ENCODE results near the gene PON3.
"Not testable (repeated sequence)": the region's sequence is repeated elsewhere in the genome, so short reads cannot be mapped to it uniquely, and the experiment has no call there.

PON3 gene

DNA sequence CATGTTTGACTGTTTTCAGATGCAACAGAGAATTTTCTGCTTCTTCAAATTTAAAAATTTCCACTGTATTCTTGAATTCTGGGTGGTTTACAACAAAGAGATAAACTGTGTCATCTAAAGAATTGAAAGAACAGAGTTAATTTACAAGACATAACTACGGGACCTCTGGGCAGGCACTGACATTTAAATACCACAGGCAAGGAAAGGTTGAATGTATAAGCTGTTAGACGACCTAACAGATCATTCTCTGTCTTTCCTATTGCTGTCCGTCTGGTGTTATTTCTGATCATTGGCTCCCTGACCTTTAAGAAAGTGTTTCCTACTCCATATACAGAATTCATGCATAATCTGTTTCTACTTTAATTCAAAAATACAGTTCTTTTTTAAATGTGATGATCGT is 15.5 kb upstream of the PON3 start:
- no peak for DNase-seq (ENCODE audit: low read depth in 2 of 2)

DNA sequence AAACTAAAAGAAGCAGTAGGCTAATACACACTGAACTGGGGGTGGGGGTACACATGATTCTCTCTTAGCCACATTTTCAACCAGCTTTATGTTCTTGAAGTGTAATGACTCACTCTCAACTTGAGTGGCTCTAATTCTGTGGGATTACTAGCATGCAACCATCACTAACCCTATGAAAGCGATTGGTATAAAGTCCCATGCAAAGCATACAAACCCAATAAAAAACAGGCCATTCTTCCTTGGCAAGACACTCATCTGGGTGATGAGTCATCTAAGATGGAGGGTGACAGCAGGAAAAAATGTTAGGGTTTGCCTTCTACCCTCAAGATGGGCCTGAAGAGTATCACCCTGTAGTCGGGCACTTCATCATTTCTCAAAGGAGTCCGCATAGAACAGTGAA is 14.9 kb upstream of the PON3 start:
- no peak for DNase-seq (ENCODE audit: low read depth in 2 of 2)

DNA sequence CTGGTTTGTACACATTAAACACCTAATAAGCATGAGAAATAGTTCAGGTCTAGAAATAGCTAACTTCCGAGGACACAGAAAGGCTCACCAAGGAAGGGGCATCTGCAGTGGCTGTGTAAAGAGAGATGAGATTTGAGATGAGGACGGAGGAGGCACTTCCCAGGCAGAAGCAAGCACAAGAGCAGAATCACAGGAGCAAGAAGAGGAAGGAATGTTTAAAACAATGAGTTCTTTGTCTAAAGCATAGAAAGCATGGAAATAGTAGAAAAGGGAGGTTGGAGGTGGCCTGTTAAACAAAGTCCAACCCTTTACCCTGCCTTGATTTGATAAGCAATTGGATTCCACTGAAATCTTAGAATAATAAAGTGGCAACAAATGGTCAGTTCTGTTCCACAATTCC is 11.6 kb upstream of the PON3 start:
- DNase-seq (ENCODE audit: low read depth in 2 of 2): no peak

DNA sequence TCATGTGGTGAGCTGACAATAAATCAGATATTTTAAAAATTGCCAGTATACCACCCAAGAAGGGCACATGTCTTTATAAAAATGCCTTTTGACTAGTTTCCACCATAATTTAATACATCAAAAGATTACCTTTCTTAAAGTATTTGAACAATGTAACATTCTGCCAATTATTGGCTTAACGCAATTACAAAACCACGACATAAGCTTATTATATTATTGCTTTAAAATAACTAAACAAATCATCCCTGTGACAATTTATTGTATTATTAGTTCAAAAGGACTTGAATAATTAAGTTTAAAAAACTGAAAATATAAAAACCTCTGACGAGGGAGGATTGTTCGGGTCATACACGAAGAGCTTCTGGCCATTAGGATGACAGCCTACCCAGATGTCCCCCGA is 9.6 kb upstream of the PON3 start:
- no peak for DNase-seq (ENCODE audit: low read depth in 2 of 2)

DNA sequence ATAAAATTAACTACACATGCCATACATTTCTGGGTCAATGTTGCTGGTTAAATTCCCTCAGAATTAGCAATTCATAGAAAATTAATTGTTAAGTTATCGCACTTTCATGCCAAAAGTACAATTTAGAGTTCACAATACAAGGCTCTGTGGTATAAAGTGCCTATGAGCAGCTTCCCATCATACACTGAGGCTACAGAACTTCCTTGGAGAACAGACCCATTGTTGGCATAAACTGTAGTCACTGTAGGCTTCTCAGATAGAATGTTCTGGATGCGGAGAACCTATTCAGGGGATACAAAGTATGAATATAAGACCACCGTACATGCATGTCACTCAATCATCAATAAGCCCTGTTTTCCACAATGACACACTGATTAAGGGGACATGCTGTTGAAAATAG is 9.0 kb upstream of the PON3 start:
- DNase-seq (ENCODE audit: low read depth in 2 of 2): no peak

DNA sequence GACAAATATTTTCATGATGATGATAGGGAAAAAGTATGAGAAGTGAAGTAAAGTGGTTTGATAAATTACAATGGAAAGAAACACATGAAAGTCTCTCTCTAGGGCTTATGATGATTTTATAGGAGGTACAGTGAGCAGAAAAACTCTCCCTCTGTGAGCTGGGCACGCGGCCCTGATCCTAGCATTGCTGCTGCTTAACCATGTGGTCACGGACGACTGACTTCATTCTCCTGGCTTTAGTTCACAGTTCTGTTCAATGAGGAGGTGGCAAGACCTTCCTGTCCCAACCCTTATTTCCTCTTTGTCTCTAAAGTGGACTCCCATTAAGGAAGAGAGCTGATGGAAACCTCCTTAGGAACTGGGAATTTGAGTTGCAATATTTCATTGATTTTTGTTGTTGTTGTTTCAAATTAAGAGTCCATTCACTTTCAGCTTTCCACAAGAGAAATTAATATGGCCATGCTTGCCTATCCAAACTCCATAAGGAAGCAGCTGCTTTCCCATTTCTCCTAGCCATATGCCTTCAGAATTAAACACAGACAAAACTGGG is 8.2 kb upstream of the PON3 start:
- no peak for DNase-seq (ENCODE audit: low read depth in 2 of 2)

DNA sequence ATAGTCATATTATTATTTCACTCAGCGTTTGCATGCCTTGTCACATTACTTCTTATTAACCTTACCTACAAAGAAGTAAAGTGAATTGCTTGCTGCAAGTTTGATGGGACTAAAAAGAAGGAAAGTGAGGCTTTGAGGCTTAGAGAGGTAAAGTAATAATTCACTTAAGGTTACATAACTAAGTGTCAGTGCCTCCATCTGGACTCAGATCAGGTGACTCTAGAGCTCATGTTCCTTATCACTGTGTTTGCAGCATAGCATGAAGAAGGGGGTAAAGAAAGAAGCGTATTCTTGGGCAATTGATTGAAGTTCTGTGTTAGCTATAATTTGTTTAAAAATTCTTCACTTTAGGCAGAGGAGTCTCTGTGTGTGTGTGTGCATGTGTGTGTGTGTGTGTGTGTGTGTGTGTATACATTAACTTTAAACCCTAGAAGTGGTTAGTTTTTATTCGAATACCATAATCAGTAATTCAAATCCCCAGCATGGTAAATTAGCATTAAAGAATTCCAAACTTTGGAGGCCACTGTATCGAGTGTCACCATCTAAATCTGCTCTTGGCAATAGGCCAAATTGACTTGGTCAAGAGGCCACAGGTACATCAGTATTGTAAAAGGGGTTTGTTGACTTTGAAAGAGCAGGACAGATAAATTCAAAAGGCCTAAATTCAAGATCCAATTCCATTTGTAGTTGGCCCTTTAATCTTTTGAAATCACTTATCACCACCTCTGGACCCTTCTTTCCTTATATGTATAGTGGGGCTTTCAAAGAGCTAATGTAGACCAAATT is 2.2 kb upstream of the PON3 start:
- DNase-seq (ENCODE audit: low read depth in 2 of 2): no peak

DNA sequence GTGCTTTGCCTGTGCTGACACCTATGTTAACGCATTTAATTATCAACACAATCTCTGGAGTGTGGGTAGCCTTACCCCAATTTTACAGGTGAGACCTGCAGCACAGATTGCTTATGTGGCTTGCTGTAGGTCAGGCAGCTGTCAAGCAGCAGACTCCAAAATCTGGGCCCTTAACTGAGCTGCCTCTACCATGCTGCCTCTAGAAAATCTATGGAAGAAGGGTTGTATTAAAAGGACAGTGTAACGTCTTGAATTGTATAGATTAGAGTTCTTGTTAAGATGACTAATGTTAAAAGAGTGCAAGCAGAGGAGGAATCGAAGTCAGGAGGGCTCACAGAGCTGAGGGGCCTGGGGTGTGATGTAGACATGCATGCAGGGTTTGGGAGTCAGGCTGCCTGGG is 1.2 kb upstream of the PON3 start:
- DNase-seq (ENCODE audit: low read depth in 2 of 2): no peak

DNA sequence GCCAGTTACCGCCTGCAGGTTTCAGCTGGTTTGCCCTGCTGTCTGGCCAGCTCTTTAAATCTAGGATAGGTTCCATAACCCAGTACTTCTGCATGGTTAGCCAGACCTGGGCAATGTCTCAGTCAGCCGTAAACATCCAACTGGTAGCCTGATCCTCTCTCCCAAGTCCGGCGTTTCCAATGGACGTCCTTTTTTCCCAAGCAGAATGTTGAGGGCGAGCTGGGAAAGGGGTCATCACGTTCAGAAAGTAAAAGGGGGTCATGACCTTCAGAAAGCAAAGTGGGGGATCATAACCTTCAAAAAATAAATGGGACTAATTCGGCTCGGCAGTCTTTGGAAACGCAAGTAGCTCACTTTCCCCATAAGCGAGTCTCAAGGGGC is 430 bp downstream of the PON3 start:
- DNase-seq (ENCODE audit: low read depth in 2 of 2): no peak

DNA sequence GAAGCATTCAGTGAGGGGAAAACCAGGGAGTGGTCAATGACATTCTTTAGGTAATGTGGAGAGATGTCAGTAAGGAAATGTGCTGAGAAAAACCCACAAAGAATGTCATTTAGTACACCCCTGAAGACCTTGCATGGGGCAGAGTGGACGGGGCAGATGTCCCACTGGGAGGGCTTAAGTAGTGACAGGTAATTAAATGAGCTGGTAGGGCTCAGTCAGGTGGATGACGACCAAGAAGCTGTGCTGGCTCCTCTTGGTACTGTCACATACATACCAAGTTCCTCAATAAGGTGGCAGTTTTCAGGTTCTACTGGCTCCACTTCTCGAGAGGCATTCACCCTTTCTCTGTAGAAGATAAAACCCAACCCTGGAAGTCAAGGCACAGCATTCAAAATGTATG is 1.8 kb downstream of the PON3 start:
- DNase-seq (ENCODE audit: low read depth in 2 of 2): no peak

DNA sequence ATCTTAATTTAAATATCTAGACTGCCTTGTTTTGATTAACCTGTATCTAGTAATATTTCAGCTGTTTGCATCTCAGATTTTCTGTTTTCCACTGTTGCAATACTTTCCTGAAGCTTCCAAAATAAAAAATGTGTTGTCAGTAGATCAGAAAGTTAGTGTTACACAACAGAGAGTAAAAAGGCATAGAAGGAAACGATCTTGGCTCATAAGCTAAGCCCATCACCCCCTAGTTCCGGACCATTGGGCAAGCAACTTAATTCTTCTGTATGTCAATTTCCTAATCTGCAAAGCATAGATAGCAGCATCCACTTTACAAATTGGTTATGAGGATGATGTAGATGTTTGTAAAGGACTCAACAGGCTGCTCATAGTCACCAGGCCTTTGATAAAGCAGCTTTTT is 4.4 kb downstream of the PON3 start:
- no peak for DNase-seq (ENCODE audit: low read depth in 2 of 2)

DNA sequence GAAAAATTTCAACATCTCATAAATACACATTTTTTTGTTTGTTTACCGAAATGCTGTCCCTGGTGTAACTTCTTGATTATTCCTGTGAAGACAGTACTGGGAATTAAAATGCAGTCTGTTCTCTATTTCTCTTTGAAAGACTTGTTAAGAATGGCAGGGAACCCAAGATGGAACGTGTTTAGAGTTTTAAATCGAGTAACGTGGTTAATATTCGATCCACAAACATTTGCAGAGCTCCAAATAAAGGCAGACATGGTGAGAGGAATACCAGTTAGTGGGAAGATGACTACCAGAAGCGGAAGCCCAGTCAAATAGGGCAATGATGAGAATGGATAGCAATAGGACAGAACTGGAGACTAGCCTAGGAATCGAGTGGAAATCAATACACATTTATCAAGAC is 6.7 kb downstream of the PON3 start:
- DNase-seq (ENCODE audit: low read depth in 2 of 2): no peak

DNA sequence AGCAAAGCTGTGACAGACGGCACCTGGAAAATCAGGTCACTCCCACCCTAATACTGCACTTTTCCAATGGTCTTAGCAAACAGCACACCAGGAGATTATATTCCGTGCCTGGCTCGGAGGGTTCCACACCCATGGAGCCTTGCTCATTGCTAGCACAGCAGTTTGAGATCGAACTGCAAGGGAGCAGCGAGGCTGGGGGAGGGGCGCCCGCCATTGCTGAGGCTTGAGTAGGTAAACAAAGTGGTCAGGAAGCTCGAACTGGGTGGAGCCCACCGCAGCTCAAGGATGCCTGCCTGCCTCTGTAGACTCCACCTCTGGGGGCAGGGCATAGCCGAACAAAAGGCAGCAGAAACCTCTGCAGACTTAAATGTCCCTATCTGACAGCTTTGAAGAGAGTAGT is 16.7 kb downstream of the PON3 start:
- DNase-seq (ENCODE audit: low read depth in 2 of 2): not testable (repeated sequence)

DNA sequence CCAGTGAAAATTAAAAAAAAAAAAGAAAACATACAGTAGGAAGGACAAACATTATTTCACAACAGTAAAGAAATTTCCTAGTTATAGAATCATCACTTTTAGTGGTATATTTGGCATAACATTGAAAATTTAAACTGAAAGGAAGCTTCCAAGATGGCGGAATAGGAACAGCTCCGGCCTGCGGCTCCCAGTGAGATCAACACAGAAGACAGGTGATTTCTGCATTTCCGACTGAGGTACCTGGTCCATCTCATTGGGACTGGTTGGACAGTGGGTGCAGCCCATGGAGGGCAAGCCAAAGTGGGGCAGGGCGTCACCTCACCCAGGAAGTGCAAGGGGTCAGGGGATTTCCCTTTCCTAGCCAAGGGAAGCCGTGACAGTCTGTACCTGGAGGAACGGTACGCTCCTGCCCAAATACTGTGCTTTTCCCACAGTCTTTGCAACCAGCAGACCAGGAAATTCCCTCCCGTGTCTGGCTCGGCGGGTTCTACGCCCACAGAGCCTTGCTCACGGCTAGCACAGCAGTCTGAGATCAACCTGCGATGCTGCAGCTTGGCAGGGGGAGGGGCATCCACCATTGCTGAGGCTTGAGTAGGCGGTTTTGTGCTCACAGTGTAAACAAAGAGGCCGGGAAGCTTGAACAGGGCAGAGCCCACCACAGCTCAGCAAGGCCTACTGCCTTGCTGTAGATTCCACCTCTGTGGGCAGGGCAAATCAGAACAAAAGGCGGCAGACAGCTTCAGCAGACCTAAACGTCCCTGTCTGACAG is 19.4 kb downstream of the PON3 start:
- DNase-seq (ENCODE audit: low read depth in 2 of 2): no peak

DNA sequence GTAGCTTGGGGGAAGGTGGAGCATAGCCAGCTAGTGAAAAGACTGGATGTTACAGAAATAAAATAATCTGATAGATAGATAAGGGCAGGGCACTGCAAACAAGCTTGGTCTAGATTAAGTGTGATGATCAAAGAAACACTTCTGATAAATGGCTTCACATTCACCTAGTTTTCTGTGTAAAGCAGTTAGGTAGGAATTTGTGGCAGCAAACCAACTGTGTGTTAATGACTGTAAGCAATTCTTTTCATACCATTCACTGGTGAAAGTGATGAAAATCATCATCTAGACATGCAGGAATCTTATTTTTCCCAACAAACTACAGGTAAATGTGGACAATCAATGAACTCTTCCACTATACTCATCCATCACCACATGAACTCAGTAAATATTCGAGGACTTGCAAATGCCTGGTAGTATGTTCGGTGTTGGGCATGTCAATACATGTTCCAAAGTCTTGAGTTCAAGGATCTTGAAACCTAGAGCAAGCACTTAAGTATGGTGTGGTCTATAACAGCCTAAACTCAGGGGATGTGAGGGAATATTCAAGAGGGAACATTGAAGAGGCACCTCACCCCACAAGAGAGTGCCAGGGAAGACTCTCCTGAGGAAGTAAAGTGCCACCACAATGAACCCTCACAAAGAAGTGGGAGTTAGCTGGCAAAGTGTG is 20.5 kb downstream of the PON3 start:
- DNase-seq (ENCODE audit: low read depth in 2 of 2): no peak

DNA sequence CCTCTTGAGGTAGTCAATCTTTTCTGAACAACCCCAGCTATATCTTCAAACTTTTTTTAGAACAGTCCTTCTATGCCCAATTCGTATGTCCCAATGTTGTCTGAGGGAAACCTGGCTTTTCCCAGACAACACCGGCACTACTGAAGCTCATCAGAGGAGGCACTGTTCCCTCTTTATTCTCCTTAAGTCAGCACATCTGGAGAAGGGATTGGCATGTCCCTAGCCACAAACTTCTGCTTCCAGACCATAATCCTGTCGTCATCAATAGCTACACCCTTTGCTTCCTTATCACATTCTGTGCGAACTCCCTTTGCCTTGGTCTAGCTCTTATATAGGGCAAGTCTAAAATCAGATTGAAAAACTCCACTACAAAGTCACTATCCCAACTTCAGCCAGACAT is 22.9 kb downstream of the PON3 start:
- DNase-seq (ENCODE audit: low read depth in 2 of 2): no peak

DNA sequence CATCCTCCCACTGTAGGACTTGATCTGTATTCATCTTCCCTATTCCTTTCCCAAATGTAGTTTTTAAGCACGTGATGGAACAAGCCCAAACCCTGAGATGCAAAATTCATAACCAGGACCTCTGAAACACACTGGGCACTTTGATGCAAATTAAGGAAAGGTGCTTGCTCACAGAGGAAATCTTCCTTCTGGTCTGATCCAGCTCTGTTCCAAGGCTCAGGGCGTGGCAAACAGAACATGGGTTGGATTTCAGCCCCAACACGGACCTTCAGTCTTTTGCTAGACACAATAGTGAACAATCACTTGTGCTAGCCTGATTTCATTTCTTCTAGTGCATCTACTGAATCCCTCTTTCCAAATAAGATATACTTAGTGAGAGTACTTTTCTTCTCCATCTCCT is 27.9 kb downstream of the PON3 start:
- DNase-seq (ENCODE audit: low read depth in 2 of 2): no peak

DNA sequence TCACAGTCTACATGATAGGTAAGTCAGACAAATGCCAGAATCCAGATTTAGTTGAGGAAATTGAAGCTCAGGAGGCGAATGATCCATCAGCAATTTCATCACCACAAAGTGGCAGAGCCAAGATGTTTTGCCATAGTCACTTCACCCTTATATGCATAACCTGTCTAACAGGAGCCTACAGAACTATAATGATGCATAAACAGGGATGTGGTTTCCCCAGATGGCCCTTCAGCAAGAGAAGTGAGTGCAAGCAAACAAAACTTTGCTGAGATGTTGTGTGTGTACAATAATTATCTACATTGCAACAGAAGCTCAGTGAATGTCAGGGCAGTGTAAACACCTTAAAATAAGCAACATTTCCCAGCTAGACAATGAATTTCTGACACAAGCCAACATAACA is 28.6 kb downstream of the PON3 start:
- DNase-seq (ENCODE audit: low read depth in 2 of 2): no peak

DNA sequence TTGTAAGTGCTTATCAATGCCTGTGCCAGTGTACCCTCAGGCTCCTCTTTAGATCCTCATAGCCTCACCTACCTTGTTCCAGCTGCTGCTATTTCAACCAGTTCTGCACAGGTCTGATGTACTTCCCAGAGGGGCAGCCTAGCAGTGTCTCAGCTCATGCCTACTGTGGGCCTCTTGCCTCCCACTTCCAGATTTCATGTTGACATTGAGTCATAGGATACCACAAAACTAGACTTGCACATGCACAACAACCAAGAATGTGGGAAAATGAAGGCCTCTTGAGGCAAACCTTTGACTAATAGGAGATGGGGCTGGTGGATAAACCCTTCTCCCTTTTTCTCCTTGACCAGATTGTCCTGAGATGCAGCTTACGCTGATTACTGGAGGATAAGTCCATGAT is 31.0 kb downstream of the PON3 start:
- no peak for DNase-seq (ENCODE audit: low read depth in 2 of 2)

DNA sequence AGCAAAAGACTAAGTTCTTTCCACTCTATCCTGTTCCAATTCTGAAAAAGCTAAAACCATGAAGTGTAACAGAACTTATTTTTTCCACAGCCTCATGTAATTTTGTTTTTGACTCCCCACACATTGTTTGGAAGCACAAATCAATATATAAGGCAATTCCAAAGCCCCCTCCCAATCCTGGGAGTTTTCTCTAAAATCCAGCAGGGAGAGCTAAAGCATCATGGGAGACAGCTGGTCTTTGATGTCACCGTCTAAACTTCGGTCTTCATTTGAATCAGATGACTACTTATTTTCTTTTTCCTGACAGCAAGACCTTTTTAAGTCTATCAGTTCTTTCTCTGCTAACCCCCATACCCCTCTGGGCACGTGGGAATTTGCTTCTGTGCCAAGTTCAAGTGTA is 38.6 kb downstream of the PON3 start:
- no peak for DNase-seq (ENCODE audit: low read depth in 2 of 2)

DNA sequence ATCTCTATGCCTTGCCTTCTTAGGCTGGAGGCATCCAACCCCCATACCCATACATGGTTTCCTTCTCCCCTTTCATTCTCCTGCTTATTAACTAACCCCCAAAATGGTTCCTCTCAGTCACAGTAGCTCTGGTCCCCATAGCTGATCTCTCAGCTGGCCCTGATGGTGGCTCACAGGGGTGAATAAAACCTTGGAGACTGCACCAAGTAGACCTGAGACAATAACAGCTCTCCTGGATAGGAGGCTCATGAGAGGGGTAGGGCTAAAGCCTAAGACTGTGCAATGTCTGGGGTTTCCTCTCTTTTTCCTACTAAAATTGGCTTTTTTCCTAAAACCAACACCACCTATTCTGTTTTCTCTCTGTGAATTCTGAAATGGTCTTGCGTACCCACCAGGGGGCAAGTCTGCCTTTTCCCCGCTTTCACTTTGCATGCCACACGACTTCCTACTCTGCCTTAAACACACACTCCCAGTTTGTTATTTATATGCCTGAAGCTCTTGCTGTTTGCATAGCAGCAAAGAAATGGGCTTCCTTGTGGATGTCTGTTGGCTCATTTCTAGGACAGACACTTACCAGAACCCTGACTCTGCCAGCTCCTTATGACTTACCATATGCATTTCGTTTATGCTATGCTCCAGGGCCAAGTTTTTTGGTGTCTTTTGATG is 53.4 kb downstream of the PON3 start:
- no peak for DNase-seq (ENCODE audit: low read depth in 2 of 2)

DNA sequence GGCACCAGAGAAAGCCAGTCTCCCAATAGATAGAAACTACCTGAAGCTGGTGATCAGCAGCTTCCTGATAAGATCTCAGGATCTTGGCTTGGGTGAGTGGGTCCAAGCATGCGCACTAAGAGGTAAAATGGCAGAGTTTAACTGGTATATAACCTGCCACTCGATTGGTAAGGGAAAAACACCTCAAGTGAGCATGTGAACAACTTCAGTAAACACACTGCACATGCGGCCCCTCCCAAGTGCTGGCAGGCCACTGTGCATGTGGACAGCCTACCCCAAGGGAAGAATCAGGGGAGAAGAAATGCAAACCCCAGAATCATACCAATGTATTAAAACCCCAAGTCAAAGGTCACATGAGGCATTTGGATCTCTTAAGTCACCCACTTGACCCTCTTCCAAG is 54.1 kb downstream of the PON3 start:
- DNase-seq (ENCODE audit: low read depth in 2 of 2): no peak
